HUES6 (cell line): Measurements from ENCODE around the gene CAPS.

Experiments
- H3K27ac ChIP-seq: 2 replicates; pipeline ENCODE4 v1.7.0; 2013; ENCODE audit warnings: low read depth, mild to moderate bottlenecking, low read length, inconsistent platforms
- H3K27me3 ChIP-seq: 2 replicates; pipeline ENCODE4 v1.6.1; 2013; ENCODE audit warnings: low read length; ENCODE audit not compliant: control insufficient read depth, insufficient read depth
- H3K36me3 ChIP-seq: 2 replicates; pipeline ENCODE4 v1.6.1; 2013; ENCODE audit warnings: low read length; ENCODE audit not compliant: control insufficient read depth, insufficient read depth
- H3K4me1 ChIP-seq: 2 replicates; pipeline ENCODE4 v1.6.1; 2013; ENCODE audit warnings: low read length; ENCODE audit not compliant: control insufficient read depth, insufficient read depth
- H3K4me3 ChIP-seq: 2 replicates; pipeline ENCODE4 v1.5.1; 2013; ENCODE audit warnings: low read depth, low read length
- H3K9ac ChIP-seq: one replicate; pipeline ENCODE4 v1.6.1; 2013; ENCODE audit warnings: mild to moderate bottlenecking, low read length
- H3K9me3 ChIP-seq: 2 replicates; pipeline ENCODE4 v1.6.1; 2013; ENCODE audit warnings: low read depth, low read length; ENCODE audit not compliant: control insufficient read depth, insufficient read depth

The CAPS gene

DNA sequence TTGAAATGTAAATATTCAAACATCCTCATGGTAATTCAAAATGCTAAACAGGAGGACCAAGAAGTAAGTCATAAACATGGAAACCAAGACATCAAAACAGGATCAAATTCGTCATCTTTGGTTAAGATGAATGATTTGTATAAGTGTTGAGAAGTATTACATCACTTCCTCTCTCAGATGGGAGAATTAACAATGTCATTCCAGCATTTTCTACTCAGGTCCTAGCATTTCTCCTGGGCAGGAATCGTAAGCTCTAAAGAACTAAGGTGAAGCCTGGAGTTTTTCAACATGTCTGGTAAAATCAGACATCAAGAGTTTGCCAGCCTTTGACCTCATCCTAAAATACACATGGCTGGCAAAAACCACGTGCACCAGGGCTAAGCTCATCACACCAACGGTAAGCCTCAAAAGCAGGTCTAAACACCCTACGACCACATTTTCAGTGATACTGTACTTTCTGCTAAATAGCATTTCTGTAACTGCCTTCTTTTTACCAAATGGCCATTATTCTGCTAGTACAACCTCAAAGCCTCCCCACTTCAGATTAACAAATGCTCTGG lies 39.1 kb downstream of the CAPS start:
- H3K36me3 ChIP-seq = peaks cover 4% of the 10 kb centered on the region; the same call in 1 of the 2 replicates
- no peaks in the 10 kb centered on the region for H3K9me3 ChIP-seq
- peak overlapping the region; percentile 53 for H3K9ac ChIP-seq
- H3K4me3 ChIP-seq = no peak overlapping the region
- peak overlapping the region; percentile 29; the same call in 1 of the 2 replicates for H3K27ac ChIP-seq
- H3K27me3 ChIP-seq = no peaks in the 10 kb centered on the region
- H3K4me1 ChIP-seq = peaks cover 90% of the 10 kb centered on the region

DNA sequence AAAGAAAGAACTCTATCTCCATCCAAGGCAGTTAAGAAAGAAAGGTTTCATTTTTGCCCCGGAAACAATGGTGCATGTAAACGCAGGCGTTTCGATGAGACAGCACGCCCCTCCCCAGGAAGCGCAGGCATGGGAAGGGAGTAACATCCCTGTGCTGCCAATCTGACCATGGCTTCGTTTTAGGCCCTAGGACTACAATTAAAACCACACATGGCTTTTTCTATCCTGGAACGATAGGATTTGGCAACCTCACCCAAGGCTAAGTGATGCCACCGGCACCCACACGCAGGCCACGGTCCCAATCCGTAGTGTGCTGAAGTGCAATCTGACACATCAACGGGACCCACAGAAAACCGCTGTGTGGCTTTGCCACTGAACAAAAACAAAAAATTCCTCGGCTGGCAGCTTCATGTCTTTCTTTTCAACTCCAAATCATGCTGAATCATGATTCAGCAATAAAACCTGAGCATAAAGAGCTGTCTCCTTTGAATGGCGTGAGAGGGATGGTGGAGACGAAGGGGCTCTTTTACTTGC lies 39.7 kb downstream of the CAPS start:
- H3K27ac ChIP-seq = no peak overlapping the region
- peaks cover 93% of the 10 kb centered on the region for H3K4me1 ChIP-seq
- H3K9ac ChIP-seq = no peak overlapping the region
- H3K9me3 ChIP-seq = no peaks in the 10 kb centered on the region
- H3K4me3 ChIP-seq = no peak overlapping the region
- H3K36me3 ChIP-seq = peaks cover 4% of the 10 kb centered on the region; the same call in 1 of the 2 replicates
- H3K27me3 ChIP-seq = no peaks in the 10 kb centered on the region

GRCh38 chr19:5954293-5954692 lies 40.2 kb downstream of the CAPS start:
- peaks cover 93% of the 10 kb centered on the region for H3K4me1 ChIP-seq
- no peak overlapping the region for H3K9ac ChIP-seq
- no peaks in the 10 kb centered on the region for H3K9me3 ChIP-seq
- no peak overlapping the region for H3K4me3 ChIP-seq
- no peak overlapping the region for H3K27ac ChIP-seq
- no peaks in the 10 kb centered on the region for H3K27me3 ChIP-seq
- peaks cover 4% of the 10 kb centered on the region; the same call in 1 of the 2 replicates for H3K36me3 ChIP-seq

DNA sequence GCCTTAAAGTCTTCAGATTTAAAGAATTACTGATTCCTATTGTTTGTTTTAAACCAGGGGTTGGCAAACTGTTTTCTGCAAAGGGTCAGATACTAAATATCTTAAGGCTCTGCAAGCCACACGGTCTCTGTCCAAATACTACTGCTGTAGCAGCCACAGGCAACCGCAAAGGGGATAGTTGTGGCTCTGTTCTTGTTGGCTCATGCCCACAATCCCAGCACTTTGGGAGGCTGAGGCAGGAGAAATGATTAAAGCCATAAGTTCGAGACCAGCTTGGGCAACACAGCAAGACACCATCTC lies 41.5 kb downstream of the CAPS start:
- H3K27me3 ChIP-seq = no peaks in the 10 kb centered on the region
- H3K9ac ChIP-seq = no peak overlapping the region
- no peaks in the 10 kb centered on the region for H3K9me3 ChIP-seq
- no peak overlapping the region for H3K27ac ChIP-seq
- no peaks in the 10 kb centered on the region for H3K36me3 ChIP-seq
- no peak overlapping the region for H3K4me3 ChIP-seq
- peaks cover 94% of the 10 kb centered on the region for H3K4me1 ChIP-seq

GRCh38 chr19:5956323-5956722 lies 42.3 kb downstream of the CAPS start:
- Histone ChIP-seq H3K4me1 (peaks cover 87% of the 10 kb centered on the region), H3K4me3 (no peak overlapping the region), H3K9me3 (no peaks in the 10 kb centered on the region), H3K36me3 (no peaks in the 10 kb centered on the region), H3K9ac (no peak overlapping the region), H3K27ac (no peak overlapping the region), H3K27me3 (no peaks in the 10 kb centered on the region)

- Histone ChIP-seq H3K4me3 (no peak overlapping the region), H3K36me3 (no peaks in the 10 kb centered on the region), H3K9me3 (no peaks in the 10 kb centered on the region), H3K27me3 (no peaks in the 10 kb centered on the region), H3K9ac (no peak overlapping the region), H3K27ac (no peak overlapping the region), H3K4me1 (peaks cover 85% of the 10 kb centered on the region)
These were observed 42.7 kb downstream of the CAPS start for GRCh38 chr19:5956728-5957127.

DNA sequence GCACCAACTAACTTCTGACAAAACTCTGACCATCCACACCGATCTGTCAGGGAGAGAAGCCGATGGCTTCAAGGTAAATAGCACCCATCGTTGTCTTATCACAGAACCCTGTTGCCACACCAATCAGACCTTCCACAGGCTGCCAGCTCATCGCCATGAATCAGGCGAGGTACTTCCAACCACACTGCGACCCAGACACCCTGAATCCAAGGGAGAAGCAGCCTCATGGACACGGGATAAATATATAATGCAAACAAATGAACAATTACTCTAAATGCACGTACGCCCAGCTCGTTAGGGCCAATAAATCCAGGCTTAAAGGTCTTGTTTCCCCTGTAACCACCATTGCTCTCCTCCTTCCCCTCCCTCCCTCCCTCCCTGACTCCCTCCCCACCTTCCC lies 43.1 kb downstream of the CAPS start:
- no peaks in the 10 kb centered on the region for H3K27me3 ChIP-seq
- H3K4me1 ChIP-seq = peaks cover 85% of the 10 kb centered on the region
- no peaks in the 10 kb centered on the region for H3K9me3 ChIP-seq
- no peaks in the 10 kb centered on the region for H3K36me3 ChIP-seq
- H3K9ac ChIP-seq = no peak overlapping the region
- no peak overlapping the region for H3K27ac ChIP-seq
- no peak overlapping the region for H3K4me3 ChIP-seq

GRCh38 chr19:5958074-5958850 lies 44.2 kb downstream of the CAPS start:
- H3K36me3 ChIP-seq = no peaks in the 10 kb centered on the region
- H3K4me3 ChIP-seq = peak overlapping the region; percentile 19; the same call in 1 of the 2 replicates
- no peaks in the 10 kb centered on the region for H3K9me3 ChIP-seq
- no peaks in the 10 kb centered on the region for H3K27me3 ChIP-seq
- no peak overlapping the region for H3K27ac ChIP-seq
- peak overlapping the region; percentile 45 for H3K9ac ChIP-seq
- peaks cover 81% of the 10 kb centered on the region for H3K4me1 ChIP-seq

- no peaks in the 10 kb centered on the region for H3K27me3 ChIP-seq
- H3K9ac ChIP-seq = no peak overlapping the region
- H3K9me3 ChIP-seq = no peaks in the 10 kb centered on the region
- H3K36me3 ChIP-seq = no peaks in the 10 kb centered on the region
- no peak overlapping the region for H3K27ac ChIP-seq
- peak overlapping the region; percentile 19; the same call in 1 of the 2 replicates for H3K4me3 ChIP-seq
- peaks cover 75% of the 10 kb centered on the region for H3K4me1 ChIP-seq
These were observed 44.7 kb downstream of the CAPS start for GRCh38 chr19:5958851-5959122.

DNA sequence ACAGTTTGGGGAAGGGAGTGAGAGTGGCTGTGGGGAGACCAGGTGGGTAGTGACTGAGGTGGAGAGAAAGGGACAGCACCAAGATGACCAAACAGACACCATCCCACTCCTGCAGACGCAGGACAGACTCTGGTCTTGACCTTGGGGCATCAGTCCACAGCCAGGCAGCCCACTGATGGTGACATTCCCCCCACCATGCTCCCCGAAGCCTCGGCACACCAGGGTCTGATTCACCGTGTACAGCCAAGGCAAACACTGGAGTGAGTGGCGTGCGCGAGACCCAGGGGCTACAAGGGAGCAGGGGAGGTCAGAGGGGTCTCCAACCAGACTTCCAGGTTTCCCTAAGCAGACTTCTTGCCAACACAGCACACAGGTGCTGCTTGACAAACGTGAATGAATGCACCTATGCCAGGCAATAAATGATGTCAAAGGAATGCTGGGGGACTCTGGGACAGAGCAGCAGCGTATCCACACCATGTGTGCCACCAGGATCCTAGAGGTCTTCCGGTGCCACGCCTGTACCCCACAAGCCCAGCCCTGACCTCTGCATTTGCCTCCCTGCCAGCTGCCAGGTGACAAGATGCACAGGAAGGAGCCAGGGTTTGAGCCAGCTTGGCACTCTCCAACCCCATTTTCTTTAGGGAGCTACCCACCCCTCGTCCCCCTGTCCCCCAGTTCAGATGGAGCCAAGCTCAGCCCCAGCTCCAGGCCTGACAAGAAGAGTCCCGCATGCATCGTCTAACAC lies 45.4 kb downstream of the CAPS start:
- H3K9ac ChIP-seq = no peak overlapping the region
- no peak overlapping the region for H3K4me3 ChIP-seq
- H3K9me3 ChIP-seq = no peaks in the 10 kb centered on the region
- no peak overlapping the region for H3K27ac ChIP-seq
- no peaks in the 10 kb centered on the region for H3K36me3 ChIP-seq
- no peaks in the 10 kb centered on the region for H3K27me3 ChIP-seq
- peaks cover 72% of the 10 kb centered on the region for H3K4me1 ChIP-seq
